ENCODE data around the gene TRIP6. TPM values are rescaled to one million over a fixed set of nuclear protein-coding genes. Genes with fewer than 3 reads are reported as not detected.
A peak's percentile ranks its signal among the peaks of the same experiment; 100 is the strongest.

TRIP6 gene
- total and polyA plus RNA-seq, 2 experiments from 2014 or later, result 44.6 to 112 TPM

DNA sequence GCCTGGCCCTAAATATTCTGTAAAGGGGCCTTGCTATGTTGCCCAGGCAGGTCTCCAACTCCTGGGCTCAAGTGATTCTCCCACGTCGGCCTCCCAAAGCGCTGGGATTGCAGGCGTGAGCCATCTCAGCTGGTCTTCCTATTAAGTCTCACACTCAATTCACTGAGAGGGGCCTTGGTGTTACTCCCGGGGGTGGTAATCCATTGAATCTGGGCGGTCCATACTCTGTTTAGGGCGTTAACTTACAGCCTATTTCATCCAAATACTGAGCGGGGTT, 7.1 kb downstream of the TRIP6 start:
- ATAC-seq, result peak; percentile 9
- Histone ChIP-seq H3K36me3 (ENCODE audit: insufficient read depth) (peaks cover 39% of the 10 kb centered on the region), H3K4me3 (peak overlapping the region; percentile 98), H3K27ac (ENCODE audit: low read depth) (peak overlapping the region; percentile 99), H3K79me2 (replicated peaks; ENCODE audit: insufficient read depth) (peaks cover 42% of the 10 kb centered on the region), H3K9me2 (ENCODE audit: insufficient read depth) (no peaks in the 10 kb centered on the region), H3F3A (replicated peaks; ENCODE audit: low read depth) (peaks cover 27% of the 10 kb centered on the region), H3K4me2 (peak overlapping the region; percentile 93), H2AFZ (no peak overlapping the region), H3K27me3 (ENCODE audit: insufficient read depth) (no peaks in the 10 kb centered on the region), H3K4me1 (ENCODE audit: insufficient read depth) (peaks cover 8% of the 10 kb centered on the region), H4K20me1 (replicated peaks; ENCODE audit: insufficient read depth) (peaks cover 39% of the 10 kb centered on the region)
- TF ChIP-seq NANOG (IDR thresholded peaks at IDR 0.05; ENCODE audit: borderline replicate concordance), result no peak
- no peak for TF ChIP-seq POLR2AphosphoS5 (IDR thresholded peaks at IDR 0.05; ENCODE audit: low read depth)
- no peak for TF ChIP-seq JUNB (IDR thresholded peaks at IDR 0.05; ENCODE audit: unreplicated experiment)
- TF ChIP-seq, protein P1, sequence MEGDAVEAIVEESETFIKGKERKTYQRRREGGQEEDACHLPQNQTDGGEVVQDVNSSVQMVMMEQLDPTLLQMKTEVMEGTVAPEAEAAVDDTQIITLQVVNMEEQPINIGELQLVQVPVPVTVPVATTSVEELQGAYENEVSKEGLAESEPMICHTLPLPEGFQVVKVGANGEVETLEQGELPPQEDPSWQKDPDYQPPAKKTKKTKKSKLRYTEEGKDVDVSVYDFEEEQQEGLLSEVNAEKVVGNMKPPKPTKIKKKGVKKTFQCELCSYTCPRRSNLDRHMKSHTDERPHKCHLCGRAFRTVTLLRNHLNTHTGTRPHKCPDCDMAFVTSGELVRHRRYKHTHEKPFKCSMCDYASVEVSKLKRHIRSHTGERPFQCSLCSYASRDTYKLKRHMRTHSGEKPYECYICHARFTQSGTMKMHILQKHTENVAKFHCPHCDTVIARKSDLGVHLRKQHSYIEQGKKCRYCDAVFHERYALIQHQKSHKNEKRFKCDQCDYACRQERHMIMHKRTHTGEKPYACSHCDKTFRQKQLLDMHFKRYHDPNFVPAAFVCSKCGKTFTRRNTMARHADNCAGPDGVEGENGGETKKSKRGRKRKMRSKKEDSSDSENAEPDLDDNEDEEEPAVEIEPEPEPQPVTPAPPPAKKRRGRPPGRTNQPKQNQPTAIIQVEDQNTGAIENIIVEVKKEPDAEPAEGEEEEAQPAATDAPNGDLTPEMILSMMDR (conservative IDR thresholded peaks at IDR 0.05; ENCODE audit: low read depth in 2 of 2), result no peak
- no peak for TF ChIP-seq ZNF114 (CRISPR knock-in tag; IDR thresholded peaks at IDR 0.05)
- TF ChIP-seq EZH2phosphoT487 (IDR thresholded peaks at IDR 0.05; ENCODE audit: unreplicated experiment), result no peak
- TF ChIP-seq CREB1 (CRISPR knock-in tag; IDR thresholded peaks at IDR 0.05; ENCODE audit: low read depth), result no peak
- TF ChIP-seq, protein P2, sequence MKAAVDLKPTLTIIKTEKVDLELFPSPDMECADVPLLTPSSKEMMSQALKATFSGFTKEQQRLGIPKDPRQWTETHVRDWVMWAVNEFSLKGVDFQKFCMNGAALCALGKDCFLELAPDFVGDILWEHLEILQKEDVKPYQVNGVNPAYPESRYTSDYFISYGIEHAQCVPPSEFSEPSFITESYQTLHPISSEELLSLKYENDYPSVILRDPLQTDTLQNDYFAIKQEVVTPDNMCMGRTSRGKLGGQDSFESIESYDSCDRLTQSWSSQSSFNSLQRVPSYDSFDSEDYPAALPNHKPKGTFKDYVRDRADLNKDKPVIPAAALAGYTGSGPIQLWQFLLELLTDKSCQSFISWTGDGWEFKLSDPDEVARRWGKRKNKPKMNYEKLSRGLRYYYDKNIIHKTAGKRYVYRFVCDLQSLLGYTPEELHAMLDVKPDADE (IDR thresholded peaks at IDR 0.05), result no peak
- peak overlapping the region; percentile 100 for H3K4me3 Mint-ChIP-seq
- H3K36me3 Mint-ChIP-seq (ENCODE audit: low read depth), result peaks cover 90% of the 10 kb centered on the region
- peak overlapping the region; percentile 99 for H3K27ac Mint-ChIP-seq
- peaks cover 22% of the 10 kb centered on the region for H3K4me1 Mint-ChIP-seq
- peaks cover 26% of the 10 kb centered on the region for H3K27me3 Mint-ChIP-seq (ENCODE audit: insufficient read depth, low read depth, poor library complexity)
- peak; percentile 35 for DNase-seq (ENCODE audit: low spot score)
- H3K9me3 Mint-ChIP-seq, result peaks cover 3% of the 10 kb centered on the region; the same call in 2 of the 3 replicates

DNA sequence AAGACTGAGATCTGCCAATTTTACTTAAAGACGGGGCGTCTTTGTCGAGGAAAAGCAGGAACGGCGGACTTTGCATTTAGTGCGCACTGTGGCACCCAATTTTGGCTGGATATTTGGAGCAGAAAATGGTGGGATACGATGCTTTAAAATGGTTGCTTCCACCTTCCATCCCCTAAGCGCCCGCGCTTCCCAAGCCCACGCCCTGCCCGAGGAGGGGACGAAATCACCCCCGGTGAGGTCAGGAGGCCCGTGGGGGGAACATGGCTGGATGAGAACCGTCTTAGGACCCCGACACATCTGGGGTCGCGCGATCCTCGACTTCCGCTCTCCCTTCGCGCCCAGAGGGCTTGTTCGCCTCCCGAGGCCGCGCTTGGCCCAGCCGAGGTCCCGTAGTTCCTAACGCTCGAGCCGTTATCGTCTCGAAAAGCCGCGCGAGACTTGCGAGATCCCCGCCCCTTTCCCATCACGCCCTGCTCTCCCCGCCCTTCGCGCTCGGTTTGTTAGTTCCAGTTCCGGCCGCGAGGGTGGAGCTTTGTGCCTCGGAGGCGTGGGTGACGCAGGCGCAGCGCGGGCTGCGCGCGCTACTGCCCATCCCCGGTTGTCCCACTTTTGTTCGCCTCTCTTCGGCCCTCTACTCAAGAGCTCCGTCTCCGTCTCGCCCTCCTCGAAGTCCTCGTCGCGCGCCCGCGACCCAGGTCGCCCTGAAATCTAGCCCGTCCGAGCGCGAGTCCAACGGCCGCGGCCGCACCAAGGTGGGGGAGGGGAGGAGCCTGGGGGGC, 7.6 kb downstream of the TRIP6 start, which contains the start of gene SRRT:
TSS of gene SRRT (plus strand) at position 527 of the 779 bp plus-strand sequence. CDS start 488 bp downstream, outside the sequence.
- no peaks in the 10 kb centered on the region for H3K27me3 ChIP-seq (ENCODE audit: insufficient read depth)
- H3K36me3 ChIP-seq (ENCODE audit: insufficient read depth), result peaks cover 40% of the 10 kb centered on the region
- TF ChIP-seq, protein P1 (conservative IDR thresholded peaks at IDR 0.05; ENCODE audit: low read depth in 2 of 2), result no peak; a peak in 1 of 4 replicates
- TF ChIP-seq STAT1 (IDR thresholded peaks at IDR 0.05; ENCODE audit: unreplicated experiment) (no peak), POLR2AphosphoS5 (IDR thresholded peaks at IDR 0.05; ENCODE audit: low read depth) (peak; percentile 96), NANOG (IDR thresholded peaks at IDR 0.05; ENCODE audit: borderline replicate concordance) (no peak), EZH2phosphoT487 (IDR thresholded peaks at IDR 0.05; ENCODE audit: unreplicated experiment) (no peak), ZNF331 (CRISPR knock-in tag; IDR thresholded peaks at IDR 0.05; ENCODE audit: low read depth) (no peak), CREB1 (CRISPR knock-in tag; IDR thresholded peaks at IDR 0.05; ENCODE audit: low read depth) (peak; percentile 72)
- TF ChIP-seq, protein P3, sequence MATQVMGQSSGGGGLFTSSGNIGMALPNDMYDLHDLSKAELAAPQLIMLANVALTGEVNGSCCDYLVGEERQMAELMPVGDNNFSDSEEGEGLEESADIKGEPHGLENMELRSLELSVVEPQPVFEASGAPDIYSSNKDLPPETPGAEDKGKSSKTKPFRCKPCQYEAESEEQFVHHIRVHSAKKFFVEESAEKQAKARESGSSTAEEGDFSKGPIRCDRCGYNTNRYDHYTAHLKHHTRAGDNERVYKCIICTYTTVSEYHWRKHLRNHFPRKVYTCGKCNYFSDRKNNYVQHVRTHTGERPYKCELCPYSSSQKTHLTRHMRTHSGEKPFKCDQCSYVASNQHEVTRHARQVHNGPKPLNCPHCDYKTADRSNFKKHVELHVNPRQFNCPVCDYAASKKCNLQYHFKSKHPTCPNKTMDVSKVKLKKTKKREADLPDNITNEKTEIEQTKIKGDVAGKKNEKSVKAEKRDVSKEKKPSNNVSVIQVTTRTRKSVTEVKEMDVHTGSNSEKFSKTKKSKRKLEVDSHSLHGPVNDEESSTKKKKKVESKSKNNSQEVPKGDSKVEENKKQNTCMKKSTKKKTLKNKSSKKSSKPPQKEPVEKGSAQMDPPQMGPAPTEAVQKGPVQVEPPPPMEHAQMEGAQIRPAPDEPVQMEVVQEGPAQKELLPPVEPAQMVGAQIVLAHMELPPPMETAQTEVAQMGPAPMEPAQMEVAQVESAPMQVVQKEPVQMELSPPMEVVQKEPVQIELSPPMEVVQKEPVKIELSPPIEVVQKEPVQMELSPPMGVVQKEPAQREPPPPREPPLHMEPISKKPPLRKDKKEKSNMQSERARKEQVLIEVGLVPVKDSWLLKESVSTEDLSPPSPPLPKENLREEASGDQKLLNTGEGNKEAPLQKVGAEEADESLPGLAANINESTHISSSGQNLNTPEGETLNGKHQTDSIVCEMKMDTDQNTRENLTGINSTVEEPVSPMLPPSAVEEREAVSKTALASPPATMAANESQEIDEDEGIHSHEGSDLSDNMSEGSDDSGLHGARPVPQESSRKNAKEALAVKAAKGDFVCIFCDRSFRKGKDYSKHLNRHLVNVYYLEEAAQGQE (IDR thresholded peaks at IDR 0.05; ENCODE audit: unreplicated experiment), result no peak
- TF ChIP-seq, protein P2 (IDR thresholded peaks at IDR 0.05), result peak; percentile 78

More for the DNA sequence above, 7.6 kb downstream of the TRIP6 start, which contains the start of gene SRRT:
- peaks cover 94% of the 10 kb centered on the region for H3K36me3 Mint-ChIP-seq (ENCODE audit: low read depth)
- H3K9me3 Mint-ChIP-seq, result peaks cover 3% of the 10 kb centered on the region
- Histone ChIP-seq H3K27ac (ENCODE audit: low read depth) (peak within 1 kb of the TSS; percentile 99), H3K9me2 (ENCODE audit: insufficient read depth) (no peaks in the 10 kb centered on the region), H3K79me2 (replicated peaks; ENCODE audit: insufficient read depth) (peaks cover 48% of the 10 kb centered on the region), H3F3A (replicated peaks; ENCODE audit: low read depth) (peaks cover 26% of the 10 kb centered on the region), H3K4me3 (peak within 1 kb of the TSS; percentile 98), H4K20me1 (replicated peaks; ENCODE audit: insufficient read depth) (peaks cover 44% of the 10 kb centered on the region), H3K4me1 (ENCODE audit: insufficient read depth) (peaks cover 8% of the 10 kb centered on the region), H3K4me2 (peak within 1 kb of the TSS; percentile 100), H2AFZ (0 out of 2 replicates have a peak within 1 kb of the TSS, but pooled peaks have one; percentile 84)
- peak within 1 kb of the TSS; percentile 100 for H3K4me3 Mint-ChIP-seq
- DNase-seq (ENCODE audit: low spot score) (peak; percentile 100), ATAC-seq (peak; percentile 88)
- peaks cover 28% of the 10 kb centered on the region for H3K27me3 Mint-ChIP-seq (ENCODE audit: insufficient read depth, low read depth, poor library complexity)
- peak within 1 kb of the TSS; percentile 99 for H3K27ac Mint-ChIP-seq
- peaks cover 25% of the 10 kb centered on the region for H3K4me1 Mint-ChIP-seq

Data from GM23338 (cell line).